DMS153 (cell line): Measurements from ENCODE around the gene RAC3.

ENCODE experiments used
- DNase-seq: peaks from one replicate; lab custom pipeline; 2025; lab: John Stamatoyannopoulos, UW

The RAC3 gene

GRCh38 chr17:81999587-81999975, 31.9 kb upstream of the RAC3 start:
- DNase-seq = no peak

GRCh38 chr17:81999976-82000802, 31.3 kb upstream of the RAC3 start:
- no peak for DNase-seq

- DNase-seq = no peak
These were observed 30.5 kb upstream of the RAC3 start for GRCh38 chr17:82000803-82001570.

- no peak for DNase-seq
These were observed 29.9 kb upstream of the RAC3 start for GRCh38 chr17:82001571-82002056.

- DNase-seq = no peak
These were observed 27.8 kb upstream of the RAC3 start for GRCh38 chr17:82003411-82004381.

- DNase-seq = no peak
These were observed 26.7 kb upstream of the RAC3 start for GRCh38 chr17:82004517-82005455.

GRCh38 chr17:82005701-82006348, 25.7 kb upstream of the RAC3 start:
- DNase-seq = no peak

GRCh38 chr17:82006468-82007227, 24.8 kb upstream of the RAC3 start:
- no peak for DNase-seq

- DNase-seq = no peak
These were observed 24.3 kb upstream of the RAC3 start for GRCh38 chr17:82007228-82007494.

GRCh38 chr17:82007495-82008257, 23.8 kb upstream of the RAC3 start:
- no peak for DNase-seq

- DNase-seq = no peak
These were observed 23.1 kb upstream of the RAC3 start for GRCh38 chr17:82008258-82008940.

GRCh38 chr17:82008941-82009405, 22.5 kb upstream of the RAC3 start:
- DNase-seq = no peak

- no peak for DNase-seq
These were observed 22.1 kb upstream of the RAC3 start for GRCh38 chr17:82009413-82009812.

- DNase-seq = no peak
These were observed 20.6 kb upstream of the RAC3 start for GRCh38 chr17:82010575-82011525.

- no peak for DNase-seq
These were observed 19.8 kb upstream of the RAC3 start for GRCh38 chr17:82011617-82012187.

GRCh38 chr17:82012261-82012639, 19.2 kb upstream of the RAC3 start:
- no peak for DNase-seq
